WI38 (cell line): ENCODE results near the gene AFF4.
A peak's percentile ranks its signal among the peaks of the same experiment; 100 is the strongest.

ENCODE experiments used
- H3K4me3 ChIP-seq: 2 replicates; pipeline ENCODE4 v1.5.1; 2011; ENCODE audit warnings: low read depth, mild to moderate bottlenecking, control low read depth, low read length
- TF ChIP-seq, protein P1 (sequence below): IDR thresholded peaks from 2 replicates; pipeline ENCODE4 v1.5.1; 2012; ENCODE audit warnings: low read depth, mild to moderate bottlenecking, control low read depth, low read length

Gene AFF4

DNA sequence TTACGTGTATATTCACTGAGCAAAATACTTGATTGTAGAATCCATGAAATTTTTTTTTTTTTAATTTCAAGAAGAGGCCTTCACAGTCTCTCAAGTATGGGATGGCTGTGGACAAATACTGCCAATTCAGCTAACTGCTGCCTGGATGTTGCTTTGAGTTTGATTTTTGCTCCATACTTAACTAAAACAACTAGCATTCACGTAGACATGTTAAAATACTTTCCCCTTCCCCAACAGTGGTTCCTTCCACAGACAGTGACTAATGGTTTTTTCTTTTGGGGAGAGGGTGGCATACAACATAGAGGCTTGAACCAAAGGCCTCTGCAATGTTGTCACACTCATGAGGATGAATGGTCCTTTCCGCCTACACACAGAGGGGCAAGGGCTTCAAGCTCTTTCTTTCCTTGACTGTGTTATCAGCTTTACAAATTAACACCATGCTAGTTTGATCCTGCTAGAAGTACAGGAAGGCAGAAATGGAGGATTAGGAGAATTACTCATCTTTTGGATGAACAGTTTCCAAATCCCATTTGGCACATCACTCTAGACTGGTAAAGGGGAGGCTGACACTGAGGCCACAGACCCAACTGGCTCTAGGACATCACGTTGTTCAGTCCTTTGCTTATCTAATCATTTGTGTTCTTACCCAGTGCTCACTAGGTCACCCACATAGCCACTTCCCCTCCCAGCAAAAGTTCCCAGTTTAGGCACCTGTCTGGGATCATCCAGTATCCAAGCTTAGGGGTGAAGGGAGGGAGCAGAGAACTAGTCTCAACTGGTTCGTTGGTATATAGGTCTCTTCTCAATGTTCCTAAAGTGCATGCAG is 91.8 kb downstream of the AFF4 start:
- no peak overlapping the region for H3K4me3 ChIP-seq

DNA sequence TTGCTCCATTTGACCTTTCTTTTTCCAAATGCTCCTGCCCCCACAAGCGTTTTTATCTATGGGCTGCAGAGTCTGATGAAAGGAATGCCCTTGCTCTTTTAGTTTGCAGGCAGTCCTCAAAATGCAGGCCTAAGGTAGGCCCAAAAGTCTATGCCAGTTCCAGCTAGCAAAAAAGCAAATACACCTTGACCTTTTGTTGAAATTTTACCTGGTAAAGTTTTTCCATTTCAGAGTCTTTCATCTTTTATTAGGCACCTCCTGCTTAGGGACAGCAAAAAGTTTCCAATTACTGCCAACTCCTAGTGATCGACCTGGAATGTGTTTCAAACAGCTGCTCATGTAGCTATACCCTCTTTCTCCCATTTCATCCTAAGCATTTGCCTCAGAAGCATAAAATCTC is 92.6 kb downstream of the AFF4 start:
- H3K4me3 ChIP-seq, result no peak overlapping the region
- TF ChIP-seq, protein P1, sequence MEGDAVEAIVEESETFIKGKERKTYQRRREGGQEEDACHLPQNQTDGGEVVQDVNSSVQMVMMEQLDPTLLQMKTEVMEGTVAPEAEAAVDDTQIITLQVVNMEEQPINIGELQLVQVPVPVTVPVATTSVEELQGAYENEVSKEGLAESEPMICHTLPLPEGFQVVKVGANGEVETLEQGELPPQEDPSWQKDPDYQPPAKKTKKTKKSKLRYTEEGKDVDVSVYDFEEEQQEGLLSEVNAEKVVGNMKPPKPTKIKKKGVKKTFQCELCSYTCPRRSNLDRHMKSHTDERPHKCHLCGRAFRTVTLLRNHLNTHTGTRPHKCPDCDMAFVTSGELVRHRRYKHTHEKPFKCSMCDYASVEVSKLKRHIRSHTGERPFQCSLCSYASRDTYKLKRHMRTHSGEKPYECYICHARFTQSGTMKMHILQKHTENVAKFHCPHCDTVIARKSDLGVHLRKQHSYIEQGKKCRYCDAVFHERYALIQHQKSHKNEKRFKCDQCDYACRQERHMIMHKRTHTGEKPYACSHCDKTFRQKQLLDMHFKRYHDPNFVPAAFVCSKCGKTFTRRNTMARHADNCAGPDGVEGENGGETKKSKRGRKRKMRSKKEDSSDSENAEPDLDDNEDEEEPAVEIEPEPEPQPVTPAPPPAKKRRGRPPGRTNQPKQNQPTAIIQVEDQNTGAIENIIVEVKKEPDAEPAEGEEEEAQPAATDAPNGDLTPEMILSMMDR, result no peak

More for the DNA sequence above, 91.8 kb downstream of the AFF4 start:
- TF ChIP-seq, protein P1, result no peak

DNA sequence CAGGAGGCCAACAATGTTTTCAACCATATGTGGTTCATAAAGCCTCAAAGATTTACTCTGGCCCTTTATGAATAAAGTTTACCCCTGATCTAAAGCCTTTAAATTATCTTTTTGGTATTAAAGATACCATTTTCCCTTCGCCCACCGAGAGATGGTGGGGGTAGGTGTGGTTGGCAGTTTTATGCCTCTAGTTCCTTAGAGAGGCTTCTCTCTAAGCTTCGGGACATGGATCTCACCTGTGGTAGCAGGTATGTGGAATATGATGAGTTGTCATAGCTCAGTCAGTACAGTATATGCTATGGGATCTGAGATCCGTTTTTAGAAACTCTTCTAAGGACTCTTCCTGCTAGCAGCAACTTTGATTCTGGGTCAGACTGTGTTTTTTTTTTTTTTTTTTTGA is 94.7 kb downstream of the AFF4 start:
- H3K4me3 ChIP-seq, result no peak overlapping the region
- TF ChIP-seq, protein P1, result no peak

DNA sequence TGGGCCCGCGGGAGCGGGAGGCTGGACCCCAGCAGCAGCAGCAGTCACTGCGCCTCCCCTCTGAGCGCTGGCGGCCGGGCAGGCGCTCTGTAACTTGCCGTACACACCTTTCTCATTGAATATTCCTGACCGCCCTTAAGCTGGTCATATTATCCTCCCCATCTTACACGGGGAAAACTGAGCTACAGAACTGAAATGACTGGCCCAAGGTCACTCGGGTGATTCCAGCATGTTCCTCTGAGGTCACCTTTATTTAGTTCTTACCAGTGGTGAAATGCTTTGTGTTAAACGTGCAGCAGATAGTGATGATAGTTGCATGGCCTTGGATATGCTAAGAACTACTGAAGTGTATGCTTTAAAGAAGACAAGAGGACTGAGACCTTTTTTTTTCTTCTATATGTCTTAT is 96.4 kb downstream of the AFF4 start:
- TF ChIP-seq, protein P1, result no peak
- H3K4me3 ChIP-seq, result peak overlapping the region; percentile 94

DNA sequence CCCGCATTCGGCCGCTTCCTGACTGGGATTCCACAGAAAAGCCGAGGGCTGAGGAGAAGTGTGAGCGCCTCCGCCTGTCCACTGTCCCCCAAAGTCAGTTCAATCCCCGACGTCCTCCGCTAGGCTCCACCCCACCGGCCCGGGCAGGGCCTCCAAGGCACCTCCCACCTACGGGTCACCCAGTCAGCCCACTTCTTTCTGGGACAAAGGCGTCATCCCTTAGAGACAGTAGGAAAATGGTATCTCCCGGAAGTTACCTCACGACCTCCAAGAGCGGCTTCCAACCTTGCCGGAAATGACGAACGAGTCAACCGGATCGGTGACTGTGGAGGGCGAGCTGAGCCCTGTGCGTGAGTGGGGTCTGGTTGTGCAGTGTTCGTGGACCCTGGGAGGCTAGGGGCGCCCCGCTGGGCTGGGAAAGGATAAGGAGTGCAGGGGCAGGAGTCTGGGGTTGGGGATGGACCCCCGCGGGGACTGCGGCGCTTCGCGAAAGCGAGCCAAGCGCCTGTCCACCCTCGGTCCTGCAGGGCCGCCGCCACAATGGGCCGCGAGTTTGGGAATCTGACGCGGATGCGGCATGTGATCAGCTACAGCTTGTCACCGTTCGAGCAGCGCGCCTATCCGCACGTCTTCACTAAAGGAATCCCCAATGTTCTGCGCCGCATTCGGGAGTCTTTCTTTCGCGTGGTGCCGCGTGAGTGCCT is 96.9 kb downstream of the AFF4 start, which contains the start of the genes GDF9 and UQCRQ:
GDF9 (minus strand) TSS at position 128 of the 704 bp plus-strand sequence. CDS start 1,936 bp downstream, outside the sequence.
UQCRQ (plus strand) TSS at position 301 of the 704 bp plus-strand sequence; CDS start at position 541, 240 bp downstream.
- TF ChIP-seq, protein P1, result no peak
- peak within 1 kb of the TSS; percentile 94 for H3K4me3 ChIP-seq

DNA sequence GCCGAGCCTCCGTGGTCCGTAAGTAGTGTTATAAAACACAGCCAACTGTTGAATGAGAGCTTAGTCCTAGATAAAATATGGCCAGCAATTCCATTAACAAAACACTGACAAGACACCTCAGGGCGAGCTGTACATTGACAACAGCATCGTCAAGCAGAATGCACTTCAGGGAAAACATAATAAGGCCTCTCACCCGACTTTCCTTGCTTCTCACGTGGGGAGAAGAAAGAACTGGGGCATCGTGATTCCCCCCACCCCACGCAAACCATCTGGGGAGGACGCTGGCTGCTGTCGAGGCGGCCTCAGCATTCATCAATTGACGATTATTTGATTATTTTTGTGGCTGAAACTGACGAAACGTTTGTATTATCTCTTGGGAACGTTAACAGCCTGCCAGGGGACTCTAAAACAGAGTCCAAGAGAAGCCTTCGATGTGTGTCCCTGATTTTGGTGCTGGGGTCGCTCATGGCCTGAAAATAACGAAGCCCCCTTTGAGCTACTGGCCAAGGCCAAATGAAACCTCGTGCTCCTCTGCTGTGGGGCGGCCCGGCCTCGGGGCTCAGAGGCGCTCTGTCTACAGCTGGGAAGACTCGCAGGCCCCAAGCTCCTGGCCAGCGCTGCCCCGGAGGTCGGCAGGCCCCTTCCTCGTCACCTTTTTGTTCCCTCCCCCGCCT is 97.6 kb downstream of the AFF4 start:
- H3K4me3 ChIP-seq, result peak overlapping the region; percentile 94
- TF ChIP-seq, protein P1, result no peak

DNA sequence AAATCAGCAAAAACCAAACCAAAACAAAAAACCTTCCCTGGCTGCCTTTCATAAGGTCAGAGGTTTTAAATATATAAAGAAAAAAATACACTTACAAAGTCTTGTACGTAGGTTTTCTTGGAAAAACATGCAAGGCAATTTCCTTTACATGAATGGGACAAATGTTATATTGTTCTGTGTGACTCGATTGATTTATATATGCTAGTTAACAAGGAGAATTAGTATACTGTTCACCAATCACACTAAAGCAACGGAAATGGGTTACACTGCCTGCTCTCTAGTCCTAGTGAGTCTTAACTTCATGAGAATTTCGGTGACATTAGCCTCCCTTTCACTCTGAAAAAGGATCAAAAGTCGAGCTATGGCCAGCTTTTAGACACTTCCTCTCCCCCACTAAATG is 102.7 kb downstream of the AFF4 start:
- TF ChIP-seq, protein P1, result no peak

More for the DNA sequence above, 102.7 kb downstream of the AFF4 start:
- H3K4me3 ChIP-seq, result no peak overlapping the region
